RWPE2 (cell line): ENCODE data around the gene GOLGB1.

Experiments used
- ATAC-seq: fragments of 200-7000 bp; cut with Tn5 transposase; 3 replicates; pipeline ENCODE4 v1.9.1; 2021; ENCODE audit warnings: low read depth
- DNase-seq: peaks from one replicate; pipeline ENCODE4 v3.0.0-alpha.2; 2020; ENCODE audit warnings: low spot score
- H3K27ac ChIP-seq: fragments of 450-650 bp; 2 replicates; pipeline ENCODE4 v1.5.1; 2017; ENCODE audit warnings: mild to moderate bottlenecking; ENCODE audit not compliant: poor library complexity, severe bottlenecking
- H3K27me3 ChIP-seq: fragments of 250-450 bp; sonication (Bioruptor Pico); 2 replicates; pipeline ENCODE4 v1.5.1; 2021; ENCODE audit warnings: mild to moderate bottlenecking, moderate library complexity; ENCODE audit not compliant: insufficient read depth, poor library complexity, severe bottlenecking
- H3K36me3 ChIP-seq: fragments of 250-450 bp; sonication (Bioruptor Pico); 2 replicates; pipeline ENCODE4 v1.5.1; 2020; ENCODE audit warnings: low read depth, mild to moderate bottlenecking, moderate library complexity
- H3K4me1 ChIP-seq: fragments of 250-450 bp; sonication (Bioruptor Pico); 2 replicates; pipeline ENCODE4 v1.5.1; 2021; ENCODE audit warnings: mild to moderate bottlenecking, moderate library complexity; ENCODE audit not compliant: insufficient read depth, poor library complexity, severe bottlenecking
- H3K4me3 ChIP-seq: fragments of 250-450 bp; sonication (Bioruptor Pico); 2 replicates; pipeline ENCODE4 v1.5.1; 2021; ENCODE audit warnings: mild to moderate bottlenecking, moderate library complexity; ENCODE audit not compliant: severe bottlenecking
- H3K9me3 ChIP-seq: fragments of 250-450 bp; sonication (Bioruptor Pico); 2 replicates; pipeline ENCODE4 v1.5.1; 2021; ENCODE audit warnings: mild to moderate bottlenecking, moderate library complexity; ENCODE audit not compliant: severe bottlenecking
- TF ChIP-seq, protein P1 (sequence below): fragments of 450-650 bp; IDR thresholded peaks from one replicate; pipeline ENCODE4 v1.5.1; 2017; ENCODE audit warnings: mild to moderate bottlenecking, moderate library complexity; ENCODE audit not compliant: poor library complexity, severe bottlenecking

The GOLGB1 gene

GRCh38 chr3:121651684-121652083, 97.9 kb downstream of the GOLGB1 start:
- no peak for DNase-seq

GRCh38 chr3:121649645-121650044, 99.9 kb downstream of the GOLGB1 start:
- DNase-seq (no peak), ATAC-seq (peak; percentile 80)
- Histone ChIP-seq H3K36me3 (no peaks in the 10 kb centered on the region), H3K27me3 (no peaks in the 10 kb centered on the region), H3K4me1 (peaks cover 8% of the 10 kb centered on the region), H3K9me3 (no peaks in the 10 kb centered on the region), H3K4me3 (no peak overlapping the region), H3K27ac (no peak overlapping the region)
- TF ChIP-seq, protein P1, sequence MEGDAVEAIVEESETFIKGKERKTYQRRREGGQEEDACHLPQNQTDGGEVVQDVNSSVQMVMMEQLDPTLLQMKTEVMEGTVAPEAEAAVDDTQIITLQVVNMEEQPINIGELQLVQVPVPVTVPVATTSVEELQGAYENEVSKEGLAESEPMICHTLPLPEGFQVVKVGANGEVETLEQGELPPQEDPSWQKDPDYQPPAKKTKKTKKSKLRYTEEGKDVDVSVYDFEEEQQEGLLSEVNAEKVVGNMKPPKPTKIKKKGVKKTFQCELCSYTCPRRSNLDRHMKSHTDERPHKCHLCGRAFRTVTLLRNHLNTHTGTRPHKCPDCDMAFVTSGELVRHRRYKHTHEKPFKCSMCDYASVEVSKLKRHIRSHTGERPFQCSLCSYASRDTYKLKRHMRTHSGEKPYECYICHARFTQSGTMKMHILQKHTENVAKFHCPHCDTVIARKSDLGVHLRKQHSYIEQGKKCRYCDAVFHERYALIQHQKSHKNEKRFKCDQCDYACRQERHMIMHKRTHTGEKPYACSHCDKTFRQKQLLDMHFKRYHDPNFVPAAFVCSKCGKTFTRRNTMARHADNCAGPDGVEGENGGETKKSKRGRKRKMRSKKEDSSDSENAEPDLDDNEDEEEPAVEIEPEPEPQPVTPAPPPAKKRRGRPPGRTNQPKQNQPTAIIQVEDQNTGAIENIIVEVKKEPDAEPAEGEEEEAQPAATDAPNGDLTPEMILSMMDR: no peak

More at GRCh38 chr3:121651684-121652083, 97.9 kb downstream of the GOLGB1 start:
- Histone ChIP-seq H3K4me3 (no peak overlapping the region), H3K27ac (no peak overlapping the region), H3K36me3 (no peaks in the 10 kb centered on the region), H3K27me3 (no peaks in the 10 kb centered on the region), H3K9me3 (no peaks in the 10 kb centered on the region), H3K4me1 (peaks cover 8% of the 10 kb centered on the region)
- no peak for ATAC-seq
- TF ChIP-seq, protein P1: no peak

- TF ChIP-seq, protein P1: no peak
- ATAC-seq (no peak), DNase-seq (no peak)
- Histone ChIP-seq H3K27me3 (no peaks in the 10 kb centered on the region), H3K9me3 (no peaks in the 10 kb centered on the region), H3K4me1 (peaks cover 8% of the 10 kb centered on the region), H3K36me3 (no peaks in the 10 kb centered on the region), H3K4me3 (no peak overlapping the region), H3K27ac (no peak overlapping the region)
Observed at GRCh38 chr3:121648219-121648958, 101.2 kb downstream of the GOLGB1 start.

DNA sequence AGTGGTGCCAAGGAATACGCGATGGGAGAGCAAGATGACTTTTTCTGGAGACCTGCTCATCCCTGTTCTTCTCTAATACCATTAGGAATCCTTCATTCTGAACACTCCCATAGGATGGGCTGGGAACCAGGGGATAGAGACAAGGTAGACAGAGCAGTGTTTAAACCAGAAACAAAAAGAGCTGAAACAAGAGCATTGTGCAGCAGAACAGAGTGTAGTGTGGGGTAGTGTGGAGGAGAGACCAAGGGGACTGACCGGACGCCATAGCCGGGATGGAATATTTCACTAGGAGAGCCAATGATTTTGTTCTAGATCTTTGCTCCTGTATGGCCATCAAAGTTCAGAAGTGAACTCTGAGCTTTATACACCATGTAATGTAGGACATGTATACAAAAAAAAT, 104.5 kb downstream of the GOLGB1 start:
- ATAC-seq (no peak), DNase-seq (no peak)
- H3K4me3 ChIP-seq: no peak overlapping the region
- peaks cover 8% of the 10 kb centered on the region for H3K4me1 ChIP-seq
- no peaks in the 10 kb centered on the region for H3K27me3 ChIP-seq
- TF ChIP-seq, protein P1: no peak
- no peak overlapping the region for H3K27ac ChIP-seq
- no peaks in the 10 kb centered on the region for H3K9me3 ChIP-seq
- no peaks in the 10 kb centered on the region for H3K36me3 ChIP-seq
